Measurements from ENCODE around the gene LPIN2.
"Not testable (repeated sequence)": the region's sequence is repeated elsewhere in the genome, so short reads cannot be mapped to it uniquely, and the experiment has no call there.

LPIN2 gene

DNA sequence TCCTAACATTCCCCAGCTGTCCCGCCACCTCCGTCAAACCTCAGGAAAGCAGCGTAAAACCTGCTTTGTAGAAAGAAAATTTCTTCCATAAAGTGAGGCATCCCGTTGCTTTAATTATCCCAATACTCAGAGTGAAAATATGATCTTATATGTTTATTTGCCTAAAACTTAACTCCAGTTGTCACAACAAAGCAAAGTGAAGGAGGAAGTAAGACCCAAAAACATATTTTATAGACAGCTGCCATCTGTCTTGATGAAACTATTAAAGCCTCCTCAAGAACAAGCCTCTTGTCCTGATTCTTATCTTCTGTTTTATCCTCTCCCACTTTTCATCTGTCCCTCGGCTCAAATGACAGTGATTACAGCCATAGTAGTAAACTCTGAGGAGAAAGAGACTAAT, 28.9 kb upstream of the LPIN2 start:
- no peak overlapping the region for H3K9ac ChIP-seq (ENCODE audit: low read length)
- no peak overlapping the region for H3K27ac ChIP-seq (ENCODE audit: low read length)
- H3K4me3 ChIP-seq (ENCODE audit: low read length), result no peak overlapping the region
- H3K27me3 ChIP-seq (ENCODE audit: control insufficient read depth, insufficient read depth, low read length), result no peaks in the 10 kb centered on the region
- no peaks in the 10 kb centered on the region for H3K36me3 ChIP-seq (ENCODE audit: control insufficient read depth, low read depth, low read length)
- H3K9me3 ChIP-seq (ENCODE audit: control insufficient read depth, low read depth, low read length), result no peaks in the 10 kb centered on the region
- H3K4me1 ChIP-seq (ENCODE audit: control insufficient read depth, low read depth, low read length), result peaks cover 5% of the 10 kb centered on the region

DNA sequence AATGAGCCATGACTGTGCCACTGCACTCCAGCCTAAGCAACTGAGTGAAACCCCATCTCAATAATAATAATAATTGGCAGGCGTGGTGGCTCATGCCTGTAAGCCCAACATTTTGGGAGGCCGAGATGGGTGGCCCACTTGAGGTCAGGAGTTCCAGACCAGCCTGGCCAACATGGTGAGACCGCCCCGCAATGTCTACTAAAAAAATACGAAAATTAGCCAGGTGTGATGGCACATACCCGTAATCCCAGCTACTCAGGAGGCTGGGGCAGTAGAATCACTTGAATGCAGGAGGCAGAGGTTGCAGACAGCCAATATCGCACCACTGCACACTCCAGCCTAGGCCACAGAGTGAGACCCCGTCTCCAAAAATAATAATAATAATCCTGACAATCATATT, 27.9 kb upstream of the LPIN2 start:
- Histone ChIP-seq H3K4me3 (ENCODE audit: low read length) (no peak overlapping the region), H3K4me1 (ENCODE audit: control insufficient read depth, low read depth, low read length) (peaks cover 5% of the 10 kb centered on the region), H3K9ac (ENCODE audit: low read length) (no peak overlapping the region), H3K9me3 (ENCODE audit: control insufficient read depth, low read depth, low read length) (no peaks in the 10 kb centered on the region), H3K27me3 (ENCODE audit: control insufficient read depth, insufficient read depth, low read length) (no peaks in the 10 kb centered on the region), H3K27ac (ENCODE audit: low read length) (no peak overlapping the region), H3K36me3 (ENCODE audit: control insufficient read depth, low read depth, low read length) (no peaks in the 10 kb centered on the region)

DNA sequence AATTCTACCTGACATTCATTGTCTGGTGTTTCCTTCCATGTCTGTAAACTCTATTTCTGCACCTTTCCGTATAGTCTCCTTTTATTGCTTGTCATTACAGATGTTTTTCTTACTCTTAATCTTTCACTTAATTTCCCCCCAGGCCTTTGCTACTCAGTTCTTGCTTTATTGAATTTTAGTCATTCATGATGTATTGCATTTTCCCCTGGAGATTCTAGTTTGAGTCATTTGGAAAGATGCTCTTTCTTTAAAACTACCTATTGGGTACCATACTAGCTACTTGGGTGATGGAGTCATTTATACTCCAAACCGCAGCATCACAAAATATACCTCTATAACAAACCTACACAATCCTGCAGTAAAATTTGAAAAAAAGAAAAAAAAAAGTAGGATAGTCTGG, 27.2 kb upstream of the LPIN2 start:
- no peak overlapping the region for H3K4me3 ChIP-seq (ENCODE audit: low read length)
- no peaks in the 10 kb centered on the region for H3K9me3 ChIP-seq (ENCODE audit: control insufficient read depth, low read depth, low read length)
- H3K27me3 ChIP-seq (ENCODE audit: control insufficient read depth, insufficient read depth, low read length), result no peaks in the 10 kb centered on the region
- no peaks in the 10 kb centered on the region for H3K36me3 ChIP-seq (ENCODE audit: control insufficient read depth, low read depth, low read length)
- peaks cover 5% of the 10 kb centered on the region for H3K4me1 ChIP-seq (ENCODE audit: control insufficient read depth, low read depth, low read length)
- H3K9ac ChIP-seq (ENCODE audit: low read length), result no peak overlapping the region
- no peak overlapping the region for H3K27ac ChIP-seq (ENCODE audit: low read length)

DNA sequence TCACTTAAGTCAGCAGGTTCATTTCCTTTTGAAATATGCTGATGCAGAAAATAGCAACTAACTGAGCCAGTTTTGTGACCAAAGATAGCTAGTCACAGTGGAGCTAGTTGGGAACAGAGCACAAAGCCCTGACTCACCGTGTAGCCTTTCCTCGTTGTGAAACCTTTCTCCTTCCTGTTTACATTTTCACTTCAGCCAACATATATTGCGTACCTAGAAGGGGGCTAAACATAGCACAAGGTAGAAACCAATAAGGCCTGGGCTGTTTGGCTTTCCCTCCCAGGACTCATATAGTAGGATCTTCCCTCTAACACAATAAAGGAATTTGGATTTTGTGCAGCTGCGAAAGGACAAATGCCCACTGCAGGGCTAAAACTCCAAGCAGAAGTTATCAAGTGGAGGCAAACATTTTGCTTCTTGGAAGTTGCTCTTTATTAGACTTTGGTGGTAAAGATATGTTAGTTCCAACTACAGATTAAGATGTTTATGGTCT, 24.5 kb upstream of the LPIN2 start:
- Histone ChIP-seq H3K4me3 (ENCODE audit: low read length) (no peak overlapping the region), H3K9ac (ENCODE audit: low read length) (no peak overlapping the region), H3K27ac (ENCODE audit: low read length) (no peak overlapping the region), H3K4me1 (ENCODE audit: control insufficient read depth, low read depth, low read length) (peaks cover 5% of the 10 kb centered on the region), H3K9me3 (ENCODE audit: control insufficient read depth, low read depth, low read length) (no peaks in the 10 kb centered on the region), H3K27me3 (ENCODE audit: control insufficient read depth, insufficient read depth, low read length) (no peaks in the 10 kb centered on the region), H3K36me3 (ENCODE audit: control insufficient read depth, low read depth, low read length) (no peaks in the 10 kb centered on the region)

DNA sequence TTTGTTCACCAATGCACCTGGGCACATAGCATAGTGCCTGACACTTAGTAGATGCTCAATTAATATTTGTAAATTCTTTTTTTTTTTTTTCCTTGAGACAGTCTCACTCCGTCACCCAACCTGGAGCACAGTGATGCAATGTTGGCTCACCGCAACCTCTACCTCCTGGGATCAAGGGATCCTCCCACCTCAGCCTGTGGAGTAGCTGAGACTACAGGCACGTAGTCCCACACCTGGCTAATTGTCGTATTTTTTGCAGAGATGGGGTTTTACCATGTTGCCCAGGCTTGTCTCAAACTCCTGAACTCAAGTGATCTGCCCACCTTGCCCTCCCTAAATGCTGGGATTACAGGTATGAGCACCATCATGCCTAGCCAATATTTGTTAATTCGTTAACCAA, 23.2 kb upstream of the LPIN2 start:
- H3K9ac ChIP-seq (ENCODE audit: low read length), result no peak overlapping the region
- H3K27me3 ChIP-seq (ENCODE audit: control insufficient read depth, insufficient read depth, low read length), result no peaks in the 10 kb centered on the region
- no peak overlapping the region for H3K27ac ChIP-seq (ENCODE audit: low read length)
- H3K36me3 ChIP-seq (ENCODE audit: control insufficient read depth, low read depth, low read length), result no peaks in the 10 kb centered on the region
- H3K9me3 ChIP-seq (ENCODE audit: control insufficient read depth, low read depth, low read length), result no peaks in the 10 kb centered on the region
- no peaks in the 10 kb centered on the region for H3K4me1 ChIP-seq (ENCODE audit: control insufficient read depth, low read depth, low read length)
- no peak overlapping the region for H3K4me3 ChIP-seq (ENCODE audit: low read length)

DNA sequence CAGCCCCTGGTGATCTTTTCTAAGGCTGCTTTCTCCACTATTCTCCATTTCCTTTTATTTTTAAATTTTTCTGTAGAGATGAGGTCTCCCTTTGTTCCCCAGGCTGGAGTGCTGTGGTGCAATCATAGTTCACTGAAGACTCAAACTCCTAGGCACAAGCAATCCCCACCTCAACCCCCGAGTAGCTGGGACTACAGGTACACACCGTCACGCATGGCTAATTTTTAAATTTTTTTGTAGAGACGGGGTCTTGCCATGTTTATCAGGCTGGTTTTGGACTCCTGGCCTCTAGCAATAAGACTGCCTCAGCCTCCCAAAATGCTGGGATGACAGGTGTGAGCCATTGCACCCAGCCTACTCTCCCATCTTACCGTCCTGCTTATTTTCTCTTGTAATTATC, 22.7 kb upstream of the LPIN2 start:
- Histone ChIP-seq H3K36me3 (ENCODE audit: control insufficient read depth, low read depth, low read length) (no peaks in the 10 kb centered on the region), H3K27me3 (ENCODE audit: control insufficient read depth, insufficient read depth, low read length) (no peaks in the 10 kb centered on the region), H3K27ac (ENCODE audit: low read length) (no peak overlapping the region), H3K4me1 (ENCODE audit: control insufficient read depth, low read depth, low read length) (no peaks in the 10 kb centered on the region), H3K4me3 (ENCODE audit: low read length) (no peak overlapping the region), H3K9me3 (ENCODE audit: control insufficient read depth, low read depth, low read length) (no peaks in the 10 kb centered on the region), H3K9ac (ENCODE audit: low read length) (no peak overlapping the region)

DNA sequence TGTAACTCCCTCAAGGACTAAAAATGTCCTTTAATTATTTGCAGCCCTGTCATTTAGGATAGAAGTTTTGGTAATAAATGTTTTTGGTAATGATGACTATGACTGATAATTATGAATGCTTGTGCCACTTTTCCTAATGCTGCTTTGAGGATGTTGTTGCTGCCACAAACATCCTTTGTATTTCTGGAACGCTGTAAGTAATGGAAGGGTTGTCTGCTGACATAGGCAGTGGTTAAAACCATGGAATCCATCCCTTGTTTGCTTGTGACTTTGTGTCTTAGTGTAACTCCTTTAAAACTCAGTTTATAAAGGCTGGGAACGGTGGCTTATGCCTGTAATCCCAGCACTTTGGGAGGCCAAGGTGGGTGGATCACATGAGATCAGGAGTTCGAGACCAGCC, 19.8 kb upstream of the LPIN2 start:
- no peak overlapping the region for H3K4me3 ChIP-seq (ENCODE audit: low read length)
- no peak overlapping the region for H3K9ac ChIP-seq (ENCODE audit: low read length)
- H3K36me3 ChIP-seq (ENCODE audit: control insufficient read depth, low read depth, low read length), result no peaks in the 10 kb centered on the region
- no peaks in the 10 kb centered on the region for H3K9me3 ChIP-seq (ENCODE audit: control insufficient read depth, low read depth, low read length)
- H3K27ac ChIP-seq (ENCODE audit: low read length), result no peak overlapping the region
- no peaks in the 10 kb centered on the region for H3K4me1 ChIP-seq (ENCODE audit: control insufficient read depth, low read depth, low read length)
- no peaks in the 10 kb centered on the region for H3K27me3 ChIP-seq (ENCODE audit: control insufficient read depth, insufficient read depth, low read length)

DNA sequence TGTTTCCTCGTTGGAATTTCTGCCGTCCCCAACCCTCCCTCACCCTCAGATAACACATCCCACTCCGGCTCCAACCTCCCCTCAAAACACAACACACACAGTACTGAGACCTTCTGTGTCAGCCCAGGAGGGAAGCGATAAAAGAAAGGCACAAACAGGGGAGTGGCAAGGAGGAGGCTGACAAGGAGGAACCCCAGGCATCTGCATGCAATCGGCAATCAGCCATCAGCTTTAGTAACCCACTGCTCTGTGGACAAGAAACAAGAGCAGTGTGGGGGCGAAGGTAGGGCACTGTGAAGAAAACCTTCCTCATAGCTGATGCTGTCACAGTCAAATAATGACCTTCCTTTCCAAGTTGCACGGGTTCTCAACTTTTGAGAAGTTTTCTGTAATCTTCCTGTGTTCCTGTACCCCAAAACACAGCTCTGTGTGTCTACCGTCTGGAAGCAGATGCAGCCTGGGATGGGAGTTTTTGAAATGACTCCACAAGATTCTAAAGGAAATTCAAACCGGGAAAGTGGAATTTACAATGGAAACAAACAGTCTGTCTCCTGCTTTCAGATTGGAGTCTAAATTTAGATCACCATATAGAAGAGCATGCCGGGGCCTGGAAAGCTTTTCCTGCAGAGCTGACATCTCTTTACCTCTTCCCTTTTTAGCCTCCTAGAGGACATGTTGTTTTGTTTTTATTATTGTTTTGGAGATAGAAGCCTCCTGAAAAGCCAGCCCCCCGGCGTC, 16.4 kb upstream of the LPIN2 start:
- Histone ChIP-seq H3K36me3 (ENCODE audit: control insufficient read depth, low read depth, low read length) (no peaks in the 10 kb centered on the region), H3K4me1 (ENCODE audit: control insufficient read depth, low read depth, low read length) (no peaks in the 10 kb centered on the region), H3K9me3 (ENCODE audit: control insufficient read depth, low read depth, low read length) (no peaks in the 10 kb centered on the region), H3K4me3 (ENCODE audit: low read length) (no peak overlapping the region), H3K9ac (ENCODE audit: low read length) (no peak overlapping the region), H3K27ac (ENCODE audit: low read length) (no peak overlapping the region), H3K27me3 (ENCODE audit: control insufficient read depth, insufficient read depth, low read length) (no peaks in the 10 kb centered on the region)

DNA sequence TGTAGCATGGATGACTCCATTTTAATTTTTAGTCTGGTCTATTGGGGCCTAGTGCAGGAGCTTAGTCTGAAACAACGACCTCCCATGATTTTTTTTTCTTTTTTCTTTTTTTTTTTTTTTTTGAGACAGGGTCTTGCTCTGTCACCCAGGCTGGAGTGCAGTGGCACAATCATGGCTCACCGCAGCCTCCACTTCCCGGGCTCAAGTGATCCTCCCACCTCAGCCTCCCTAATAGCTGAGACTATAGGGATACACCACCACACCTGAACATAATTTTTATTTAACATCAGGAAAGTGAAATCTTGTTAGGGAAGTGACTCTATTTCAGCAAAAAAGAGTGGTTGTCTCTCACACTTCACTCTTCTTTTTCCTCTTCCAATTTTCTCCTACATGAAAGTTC, 15.2 kb upstream of the LPIN2 start:
- not testable (repeated sequence) for H3K9ac ChIP-seq (ENCODE audit: low read length); H3K27ac ChIP-seq (ENCODE audit: low read length); H3K9me3 ChIP-seq (ENCODE audit: control insufficient read depth, low read depth, low read length); H3K4me1 ChIP-seq (ENCODE audit: control insufficient read depth, low read depth, low read length); H3K27me3 ChIP-seq (ENCODE audit: control insufficient read depth, insufficient read depth, low read length); H3K36me3 ChIP-seq (ENCODE audit: control insufficient read depth, low read depth, low read length); H3K4me3 ChIP-seq (ENCODE audit: low read length)

DNA sequence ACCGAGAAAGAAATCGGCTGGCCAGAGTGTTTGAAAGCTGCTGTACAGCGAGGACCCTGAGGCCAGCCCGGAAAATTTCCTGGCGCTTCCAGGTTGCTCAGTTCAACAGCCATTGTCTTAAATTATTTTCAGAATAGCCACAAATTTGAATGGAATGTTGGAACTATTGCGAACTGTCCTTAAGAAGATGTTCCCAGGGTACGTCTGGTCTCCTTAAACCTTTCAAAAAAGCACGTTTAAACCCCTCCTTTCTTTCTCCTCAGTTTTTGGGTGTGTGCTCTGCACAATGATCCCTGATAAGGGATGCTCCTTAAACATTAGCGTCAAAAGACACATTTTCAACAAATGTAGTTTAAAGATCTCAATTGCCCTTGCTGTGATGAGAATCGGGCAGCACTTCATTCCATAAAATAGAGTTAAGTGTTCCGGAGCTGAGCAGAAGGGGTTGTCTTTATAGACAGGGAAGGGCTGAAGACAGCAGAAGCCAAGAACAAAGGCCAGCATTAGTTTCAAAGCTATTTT, 14.5 kb upstream of the LPIN2 start:
- H3K9me3 ChIP-seq (ENCODE audit: control insufficient read depth, low read depth, low read length), result no peaks in the 10 kb centered on the region
- H3K9ac ChIP-seq (ENCODE audit: low read length), result no peak overlapping the region
- no peak overlapping the region for H3K27ac ChIP-seq (ENCODE audit: low read length)
- H3K27me3 ChIP-seq (ENCODE audit: control insufficient read depth, insufficient read depth, low read length), result no peaks in the 10 kb centered on the region
- H3K4me3 ChIP-seq (ENCODE audit: low read length), result no peak overlapping the region
- H3K36me3 ChIP-seq (ENCODE audit: control insufficient read depth, low read depth, low read length), result no peaks in the 10 kb centered on the region
- no peaks in the 10 kb centered on the region for H3K4me1 ChIP-seq (ENCODE audit: control insufficient read depth, low read depth, low read length)

DNA sequence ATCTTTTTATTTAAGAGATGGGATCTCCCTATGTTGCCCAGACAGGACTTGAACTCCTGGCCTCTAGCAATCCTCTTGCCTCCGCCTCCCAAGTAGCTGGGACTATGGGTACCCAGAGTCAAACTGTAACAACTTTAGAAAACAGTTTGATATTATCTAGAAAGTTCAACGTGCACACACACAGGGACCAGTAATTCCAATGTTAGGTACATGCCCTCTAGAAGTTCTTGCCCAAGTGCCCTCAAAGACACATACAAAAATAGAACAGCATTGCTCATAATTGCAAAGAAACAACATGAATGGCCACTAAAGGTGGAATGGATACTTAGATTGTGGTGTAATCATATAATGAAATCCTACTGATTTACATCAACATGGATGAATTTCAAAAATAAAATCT, 12.6 kb upstream of the LPIN2 start:
- no peaks in the 10 kb centered on the region for H3K9me3 ChIP-seq (ENCODE audit: control insufficient read depth, low read depth, low read length)

DNA sequence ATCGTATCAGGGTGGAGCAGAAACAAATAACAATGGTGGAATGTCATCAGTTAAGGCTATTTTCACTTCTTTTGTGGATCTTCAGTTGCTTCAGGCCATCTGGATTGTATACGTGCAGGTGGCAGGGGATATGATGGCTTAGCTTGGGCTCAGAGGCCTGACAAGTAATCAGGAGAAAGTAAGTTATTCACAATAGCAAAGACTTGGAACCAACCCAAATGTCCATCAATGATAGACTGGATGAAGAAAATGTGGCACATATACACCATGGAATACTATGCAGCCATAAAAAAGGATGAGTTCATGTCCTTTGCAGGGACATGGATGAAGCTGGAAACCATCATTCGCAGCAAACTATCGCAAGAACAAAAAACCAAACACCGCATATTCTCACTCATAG, 10.7 kb upstream of the LPIN2 start:
- not testable (repeated sequence) for H3K27ac ChIP-seq (ENCODE audit: low read length); H3K36me3 ChIP-seq (ENCODE audit: control insufficient read depth, low read depth, low read length)

More for the DNA sequence above, 12.6 kb upstream of the LPIN2 start:
- no peak overlapping the region for H3K4me3 ChIP-seq (ENCODE audit: low read length)
- H3K9ac ChIP-seq (ENCODE audit: low read length), result no peak overlapping the region
- H3K27me3 ChIP-seq (ENCODE audit: control insufficient read depth, insufficient read depth, low read length), result no peaks in the 10 kb centered on the region
- no peaks in the 10 kb centered on the region for H3K36me3 ChIP-seq (ENCODE audit: control insufficient read depth, low read depth, low read length)
- no peaks in the 10 kb centered on the region for H3K4me1 ChIP-seq (ENCODE audit: control insufficient read depth, low read depth, low read length)
- H3K27ac ChIP-seq (ENCODE audit: low read length), result no peak overlapping the region

More for the DNA sequence above, 10.7 kb upstream of the LPIN2 start:
- H3K27me3 ChIP-seq (ENCODE audit: control insufficient read depth, insufficient read depth, low read length); H3K9me3 ChIP-seq (ENCODE audit: control insufficient read depth, low read depth, low read length); H3K9ac ChIP-seq (ENCODE audit: low read length); H3K4me1 ChIP-seq (ENCODE audit: control insufficient read depth, low read depth, low read length); H3K4me3 ChIP-seq (ENCODE audit: low read length): not testable (repeated sequence)

All from iPS-18a (cell line).